HFFc6 (cell line): ENCODE results near the gene DDR1. TPM values are rescaled to one million over a fixed set of nuclear protein-coding genes. Genes with fewer than 3 reads are reported as not detected.
"Not testable (repeated sequence)": the region's sequence is repeated elsewhere in the genome, so short reads cannot be mapped to it uniquely, and the experiment has no call there.

Experiments used
- DNase-seq: peaks from one replicate; pipeline ENCODE4 v3.0.0-alpha.2; 2018
- H3K27ac Mint-ChIP-seq: 2 replicates; pipeline ENCODE4 v1.8.0; 2020; ENCODE audit warnings: mild to moderate bottlenecking, mixed read lengths
- H3K27me3 Mint-ChIP-seq: 2 replicates; pipeline ENCODE4 v1.8.0; 2021; ENCODE audit warnings: mild to moderate bottlenecking, moderate library complexity, mixed read lengths; ENCODE audit not compliant: insufficient read depth
- H3K36me3 Mint-ChIP-seq: 2 replicates; pipeline ENCODE4 v1.8.0; 2021; ENCODE audit warnings: low read depth, mixed read lengths
- H3K4me1 Mint-ChIP-seq: 2 replicates; pipeline ENCODE4 v1.8.0; 2020; ENCODE audit warnings: low read depth, mixed read lengths
- H3K4me3 Mint-ChIP-seq: 2 replicates; pipeline ENCODE4 v1.8.0; 2020; ENCODE audit warnings: mild to moderate bottlenecking, moderate library complexity, mixed read lengths
- H3K9me3 Mint-ChIP-seq: 2 replicates; pipeline ENCODE4 v1.8.0; 2020; ENCODE audit warnings: mild to moderate bottlenecking, mixed read lengths
- total RNA-seq, 6 experiments: library from RNA; stranded (reverse); fragmentation: NEBNext Ultra II Directional; extraction: Animal tissue kit (Norgen Biotek cat#: 25700); gene quantifications; 2 replicates in 1 of 6; 3 replicates in 5 of 6; pipeline ENCODE4 v1.2.3, GENCODE V29; 2021
- TF ChIP-seq, protein P1 (sequence below): fragments of 200-600 bp; sonication (generic); IDR thresholded peaks from 2 replicates; pipeline ENCODE4 v1.5.0; 2021; ENCODE audit warnings: antibody characterized with exemption, mild to moderate bottlenecking

DDR1 gene
- total RNA-seq, 6 experiments from 2014 or later = 28.0 to 42.5 (median 31.6) TPM

DNA sequence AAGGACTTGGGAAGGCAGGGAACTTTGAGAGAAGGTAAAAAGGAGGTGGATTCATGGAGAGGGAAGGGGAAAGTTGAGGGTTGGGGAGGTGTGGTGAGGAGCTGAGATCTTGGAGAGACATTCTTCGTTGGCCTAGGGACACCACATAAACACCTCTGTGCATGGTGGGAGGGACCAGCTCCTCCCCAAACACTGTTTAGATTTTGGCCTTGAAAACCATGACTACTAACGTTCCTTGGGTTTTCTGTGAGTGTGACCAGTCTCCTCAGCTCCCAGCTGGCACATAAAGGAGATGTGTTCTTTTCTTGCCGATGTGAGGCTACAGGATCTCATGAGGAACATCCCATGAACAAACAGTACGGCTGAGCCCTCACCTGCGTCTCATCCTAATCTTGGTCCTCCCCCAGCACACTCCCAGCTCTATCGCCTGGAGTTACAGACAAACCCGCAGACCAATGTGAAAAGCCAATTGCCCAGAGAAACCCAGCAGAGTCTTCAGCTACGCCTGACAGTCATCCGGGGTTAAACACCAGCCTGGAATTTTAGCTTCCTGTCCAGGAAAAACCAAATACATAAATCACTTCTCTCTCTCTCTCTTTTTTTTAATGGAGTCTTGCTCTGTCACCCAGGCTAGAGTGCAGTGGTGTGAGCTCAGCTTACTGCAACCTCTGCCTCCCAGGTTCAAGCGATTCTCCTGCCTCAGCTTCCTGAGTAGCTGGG is 22.0 kb upstream of the DDR1 start:
- peaks cover 5% of the 10 kb centered on the region for H3K36me3 Mint-ChIP-seq
- H3K27ac Mint-ChIP-seq = no peak overlapping the region; the same call in 1 of the 2 replicates

DNA sequence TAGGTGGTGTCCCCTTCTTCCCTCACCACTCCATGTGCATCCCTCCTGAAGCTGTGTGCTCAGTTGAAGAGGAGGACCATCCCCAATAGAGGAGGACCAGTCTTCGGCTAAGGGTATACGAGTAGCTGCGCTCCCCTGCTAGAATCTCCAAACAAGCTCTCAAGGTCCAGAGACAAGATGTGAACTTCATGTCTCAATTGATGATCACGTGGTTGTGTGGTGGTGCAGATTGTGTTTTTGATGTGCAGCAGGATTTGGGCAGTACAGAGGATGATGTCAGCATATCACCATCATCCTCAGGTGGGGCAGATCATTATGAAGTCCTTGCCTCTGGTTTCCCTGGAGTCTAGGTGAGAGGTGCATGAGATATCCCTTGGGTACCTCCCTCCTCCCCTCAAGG is 20.0 kb upstream of the DDR1 start:
- H3K27me3 Mint-ChIP-seq = peaks cover 29% of the 10 kb centered on the region
- H3K4me1 Mint-ChIP-seq = no peaks in the 10 kb centered on the region; the same call in 1 of the 2 replicates
- H3K27ac Mint-ChIP-seq = no peak overlapping the region
- H3K36me3 Mint-ChIP-seq = peaks cover 13% of the 10 kb centered on the region
- TF ChIP-seq, protein P1, sequence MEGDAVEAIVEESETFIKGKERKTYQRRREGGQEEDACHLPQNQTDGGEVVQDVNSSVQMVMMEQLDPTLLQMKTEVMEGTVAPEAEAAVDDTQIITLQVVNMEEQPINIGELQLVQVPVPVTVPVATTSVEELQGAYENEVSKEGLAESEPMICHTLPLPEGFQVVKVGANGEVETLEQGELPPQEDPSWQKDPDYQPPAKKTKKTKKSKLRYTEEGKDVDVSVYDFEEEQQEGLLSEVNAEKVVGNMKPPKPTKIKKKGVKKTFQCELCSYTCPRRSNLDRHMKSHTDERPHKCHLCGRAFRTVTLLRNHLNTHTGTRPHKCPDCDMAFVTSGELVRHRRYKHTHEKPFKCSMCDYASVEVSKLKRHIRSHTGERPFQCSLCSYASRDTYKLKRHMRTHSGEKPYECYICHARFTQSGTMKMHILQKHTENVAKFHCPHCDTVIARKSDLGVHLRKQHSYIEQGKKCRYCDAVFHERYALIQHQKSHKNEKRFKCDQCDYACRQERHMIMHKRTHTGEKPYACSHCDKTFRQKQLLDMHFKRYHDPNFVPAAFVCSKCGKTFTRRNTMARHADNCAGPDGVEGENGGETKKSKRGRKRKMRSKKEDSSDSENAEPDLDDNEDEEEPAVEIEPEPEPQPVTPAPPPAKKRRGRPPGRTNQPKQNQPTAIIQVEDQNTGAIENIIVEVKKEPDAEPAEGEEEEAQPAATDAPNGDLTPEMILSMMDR = no peak
- H3K9me3 Mint-ChIP-seq = peaks cover 17% of the 10 kb centered on the region
- no peak overlapping the region for H3K4me3 Mint-ChIP-seq
- no peak for DNase-seq

More for the DNA sequence above, 22.0 kb upstream of the DDR1 start:
- peaks cover 39% of the 10 kb centered on the region for H3K27me3 Mint-ChIP-seq
- DNase-seq = no peak
- H3K4me1 Mint-ChIP-seq = no peaks in the 10 kb centered on the region; the same call in 1 of the 2 replicates
- peaks cover 8% of the 10 kb centered on the region for H3K9me3 Mint-ChIP-seq
- TF ChIP-seq, protein P1 = no peak
- no peak overlapping the region for H3K4me3 Mint-ChIP-seq

DNA sequence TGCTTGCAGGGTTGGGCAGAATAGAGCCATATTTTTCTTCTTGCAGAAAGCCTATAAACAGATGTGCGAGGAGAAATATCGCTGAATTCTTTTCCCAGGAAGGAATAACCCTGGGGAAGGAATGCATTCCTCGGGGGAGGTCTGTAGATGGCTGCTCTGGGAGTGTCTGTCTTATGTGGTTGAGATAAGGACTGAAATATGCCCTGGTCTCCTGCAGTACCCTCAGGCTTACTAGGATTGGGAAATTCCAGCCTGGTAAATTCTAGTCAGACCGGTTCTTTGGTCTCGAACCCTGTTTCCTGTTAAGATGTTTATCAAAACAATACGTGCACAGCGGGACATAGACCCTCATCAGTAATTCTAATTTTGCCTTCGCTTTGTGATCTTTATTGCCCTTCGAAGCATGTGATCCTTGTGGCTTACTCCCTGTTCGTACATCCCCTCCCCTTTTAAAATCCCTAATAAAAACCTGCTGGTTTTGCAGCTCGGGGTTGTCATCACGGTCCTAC is 15.0 kb upstream of the DDR1 start:
- H3K27ac Mint-ChIP-seq, H3K4me3 Mint-ChIP-seq, H3K4me1 Mint-ChIP-seq, DNase-seq: not testable (repeated sequence)
- Mint-ChIP-seq H3K9me3 (peaks cover 52% of the 10 kb centered on the region), H3K36me3 (peaks cover 35% of the 10 kb centered on the region), H3K27me3 (peaks cover 20% of the 10 kb centered on the region)

DNA sequence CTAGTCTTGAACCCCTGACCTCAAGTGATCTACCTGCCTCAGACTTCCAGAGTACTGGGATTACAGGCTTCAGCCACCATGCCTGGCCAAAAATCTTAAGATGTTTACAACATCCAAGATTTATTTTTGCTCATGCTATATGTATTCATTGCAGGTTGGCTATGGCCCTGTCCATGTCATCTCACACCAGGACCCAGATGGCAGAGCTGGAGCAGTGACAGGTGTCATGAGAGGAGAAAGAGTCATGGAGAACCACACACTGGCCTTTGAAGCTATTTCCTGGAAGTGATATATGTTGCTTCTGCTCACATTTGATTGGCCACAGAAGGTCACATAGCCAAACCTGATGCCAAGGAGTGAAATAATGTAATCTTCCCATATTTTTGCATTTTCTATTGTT is 13.8 kb upstream of the DDR1 start:
- TF ChIP-seq, protein P1 = no peak
- Mint-ChIP-seq H3K27ac (no peak overlapping the region), H3K4me3 (no peak overlapping the region), H3K9me3 (peaks cover 52% of the 10 kb centered on the region), H3K27me3 (peaks cover 7% of the 10 kb centered on the region), H3K4me1 (peaks cover 6% of the 10 kb centered on the region; the same call in 1 of the 2 replicates), H3K36me3 (peaks cover 35% of the 10 kb centered on the region)
- DNase-seq = no peak

DNA sequence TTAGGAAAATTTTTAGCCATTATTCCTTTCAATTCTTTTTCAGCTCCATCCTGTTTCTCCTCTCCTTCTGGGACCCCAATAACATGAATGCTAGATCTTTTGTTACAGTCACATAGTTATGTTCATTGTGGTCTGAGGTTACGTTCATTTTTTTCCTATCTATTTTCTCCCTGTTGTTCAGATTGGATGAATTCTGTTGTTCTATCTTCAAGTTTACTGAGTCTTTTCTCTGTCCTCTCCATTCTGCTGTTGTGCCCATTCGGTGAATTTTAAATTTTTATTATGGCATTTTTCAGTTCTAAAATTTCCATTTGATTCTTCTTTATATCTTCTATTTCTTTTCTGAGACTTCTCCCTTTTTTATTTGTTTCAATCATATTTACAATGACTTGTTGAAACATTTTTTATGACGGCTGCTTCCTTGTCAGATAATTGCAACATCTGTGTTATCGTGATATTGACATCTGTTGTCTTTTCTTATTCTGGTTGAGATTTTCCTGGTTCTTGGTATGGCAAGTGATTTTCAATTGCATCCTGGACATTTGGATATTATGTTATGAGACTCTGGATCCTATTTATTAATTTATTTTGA is 12.6 kb upstream of the DDR1 start:
- peaks cover 6% of the 10 kb centered on the region for H3K4me1 Mint-ChIP-seq
- no peak overlapping the region for H3K27ac Mint-ChIP-seq
- peaks cover 52% of the 10 kb centered on the region for H3K9me3 Mint-ChIP-seq

More for the DNA sequence above, 12.6 kb upstream of the DDR1 start:
- DNase-seq = no peak
- Mint-ChIP-seq H3K27me3 (peaks cover under 1% of the 10 kb centered on the region; the same call in 1 of the 2 replicates), H3K36me3 (peaks cover 35% of the 10 kb centered on the region), H3K4me3 (no peak overlapping the region)
- TF ChIP-seq, protein P1 = no peak
